SK-N-SH (cell line): ENCODE measurements around the gene CXCL16. TPM values are rescaled to one million over a fixed set of nuclear protein-coding genes. Genes with fewer than 3 reads are reported as not detected.

Experiments used
- CTCF ChIA-PET: fragments of 300-600, 350-600 bp; formaldehyde crosslinking; extraction: SDS; loops from one replicate; lab custom pipeline; 2021; lab: Yijun Ruan, JAX
- POLR2A ChIA-PET: fragments of 350-600 bp; sonication (Branson Sonifier 250); formaldehyde crosslinking; extraction: SDS; loops from one replicate; lab custom pipeline; 2020; ENCODE audit warnings: antibody characterized with exemption, inconsistent platforms; lab: Yijun Ruan, JAX
- DNase-seq: peaks from one replicate; pipeline ENCODE4 v3.0.0; 2012
- H2AFZ ChIP-seq: fragments of 200-600 bp; sonication (generic); 2 replicates; pipeline ENCODE4 v1.8.1; 2016; ENCODE audit warnings: antibody characterized with exemption, mild to moderate bottlenecking, low read depth
- H3F3A ChIP-seq: fragments of 200-600 bp; sonication (generic); replicated peaks from 2 replicates; pipeline ENCODE3; 2016; ENCODE audit warnings: antibody characterized with exemption, mild to moderate bottlenecking; ENCODE audit not compliant: insufficient read depth
- H3K27ac ChIP-seq, 2 experiments: fragments of 200-500 bp in 1 of 2; fragments of 200-600 bp in 1 of 2; sonication (Bioruptor generic) in 1 of 2; sonication (generic), shearing (Covaris generic) in 1 of 2; 2 replicates each; pipeline versions ENCODE4 v1.5.1 to v1.6.1; 2014 to 2016; ENCODE audit warnings: low read depth in 2 of 2, inconsistent platforms in 1 of 2, low read length in 1 of 2, mild to moderate bottlenecking in 1 of 2, mixed read lengths in 1 of 2
- H3K27me3 ChIP-seq: fragments of 200-600 bp; sonication (generic), shearing (Covaris generic); 2 replicates; pipeline ENCODE4 v1.6.1; 2016; ENCODE audit warnings: mixed run types; ENCODE audit not compliant: insufficient read depth
- H3K36me3 ChIP-seq, 2 experiments: fragments of 200-500 bp in 1 of 2; fragments of 200-600 bp in 1 of 2; sonication (Bioruptor generic) in 1 of 2; sonication (generic) in 1 of 2; replicated peaks in 1 of 2; 2 replicates each; pipeline versions ENCODE3 to v1.5.1; 2014 to 2016; ENCODE audit warnings: low read length in 1 of 2, mild to moderate bottlenecking in 1 of 2; ENCODE audit not compliant: insufficient read depth in 2 of 2, control insufficient read depth in 1 of 2
- H3K4me1 ChIP-seq, 2 experiments: fragments of 200-500 bp in 1 of 2; fragments of 200-600 bp in 1 of 2; sonication (Bioruptor generic) in 1 of 2; sonication (generic), shearing (Covaris generic) in 1 of 2; 2 replicates each; pipeline versions ENCODE4 v1.5.1 to v1.6.1; 2014 to 2016; ENCODE audit warnings: low read depth in 1 of 2, low read length in 1 of 2, mixed run types in 1 of 2; ENCODE audit not compliant: insufficient read depth in 2 of 2, control insufficient read depth in 1 of 2
- H3K4me2 ChIP-seq: fragments of 200-600 bp; sonication (generic), shearing (Covaris generic); 2 replicates; pipeline ENCODE4 v1.6.1; 2017; ENCODE audit warnings: mixed run types
- H3K4me3 ChIP-seq, 2 experiments: fragments of 200-500 bp in 1 of 2; fragments of 200-600 bp in 1 of 2; sonication (Bioruptor generic) in 1 of 2; sonication (generic), shearing (Covaris generic) in 1 of 2; 2 replicates each; pipeline versions ENCODE4 v1.5.1 to v1.8.1; 2014 to 2016; ENCODE audit warnings: low read depth in 2 of 2, inconsistent platforms in 1 of 2, low read length in 1 of 2, mild to moderate bottlenecking in 1 of 2, mixed read lengths in 1 of 2, moderate library complexity in 1 of 2
- H3K79me2 ChIP-seq: fragments of 200-600 bp; sonication (generic); 2 replicates; pipeline ENCODE4 v1.8.1; 2017; ENCODE audit warnings: mild to moderate bottlenecking; ENCODE audit not compliant: insufficient read depth
- H3K9ac ChIP-seq: fragments of 200-600 bp; sonication (generic); 2 replicates; pipeline ENCODE4 v1.6.1; 2017; ENCODE audit warnings: mixed run types
- H3K9me2 ChIP-seq: fragments of 200-600 bp; sonication (generic); 2 replicates; pipeline ENCODE4 v1.6.1; 2017; ENCODE audit warnings: mixed run types
- H3K9me3 ChIP-seq: fragments of 200-600 bp; sonication (generic); 2 replicates; pipeline ENCODE4 v1.6.1; 2017; ENCODE audit warnings: mixed run types, mild to moderate bottlenecking, moderate library complexity
- H4K20me1 ChIP-seq: fragments of 200-600 bp; sonication (generic); 2 replicates; pipeline ENCODE4 v1.6.1; 2017; ENCODE audit warnings: mild to moderate bottlenecking, mixed run types; ENCODE audit not compliant: insufficient read depth
- ELF1 ChIP-seq: IDR thresholded peaks from 2 replicates; pipeline ENCODE4 v1.4.0; 2012
- EZH2phosphoT487 ChIP-seq: fragments of 200-600 bp; sonication (generic); IDR thresholded peaks from 2 replicates; pipeline ENCODE4 v1.6.1; 2017; ENCODE audit warnings: low read depth, mixed run types, mild to moderate bottlenecking, antibody characterized with exemption, moderate library complexity, borderline replicate concordance
- FOSL2 ChIP-seq: IDR thresholded peaks from 2 replicates; pipeline ENCODE4 v1.4.0; 2012; ENCODE audit warnings: low read depth, mild to moderate bottlenecking, moderate library complexity, borderline replicate concordance
- FOXJ3 ChIP-seq: sonication (generic); formaldehyde crosslinking; IDR thresholded peaks from 2 replicates; pipeline ENCODE4 v1.5.1; 2020; ENCODE audit warnings: mild to moderate bottlenecking, missing genetic modification reagents
- FOXM1 ChIP-seq: IDR thresholded peaks from 2 replicates; pipeline ENCODE4 v1.4.0; 2012; ENCODE audit warnings: low read depth, mild to moderate bottlenecking
- GABPA ChIP-seq: IDR thresholded peaks from 2 replicates; pipeline ENCODE4 v1.4.0; 2012; ENCODE audit warnings: low read depth, mild to moderate bottlenecking
- IRF3 ChIP-seq: fragments of 150-350 bp; IDR thresholded peaks from 2 replicates; pipeline ENCODE4 v1.6.1; 2016; ENCODE audit warnings: mild to moderate bottlenecking, low read depth, low read length
- JUND ChIP-seq: IDR thresholded peaks from 2 replicates; pipeline ENCODE4 v1.4.0; 2012
- MAX ChIP-seq: IDR thresholded peaks from 2 replicates; pipeline ENCODE4 v1.4.0; 2012; ENCODE audit warnings: low read depth
- NRF1 ChIP-seq: IDR thresholded peaks from 2 replicates; pipeline ENCODE4 v1.6.1; 2012; ENCODE audit warnings: low read depth, mild to moderate bottlenecking, low read length
- POLR2AphosphoS5 ChIP-seq: IDR thresholded peaks from 2 replicates; pipeline ENCODE4 v1.6.1; 2012; ENCODE audit warnings: low read depth, low read length
- RCOR1 ChIP-seq: fragments of 150-350 bp; IDR thresholded peaks from 2 replicates; pipeline ENCODE4 v1.6.1; 2017; ENCODE audit warnings: antibody characterized with exemption, low read length
- REST ChIP-seq: IDR thresholded peaks from 2 replicates; pipeline ENCODE4 v1.6.1; 2012; ENCODE audit warnings: mild to moderate bottlenecking, low read depth, low read length, moderate library complexity
- RFX5 ChIP-seq: IDR thresholded peaks from 2 replicates; pipeline ENCODE4 v1.6.1; 2012; ENCODE audit warnings: mild to moderate bottlenecking, improper control_type of control experiment, low read length
- SIN3A ChIP-seq: IDR thresholded peaks from 2 replicates; pipeline ENCODE4 v1.6.1; 2012; ENCODE audit warnings: low read depth, mild to moderate bottlenecking, low read length, moderate library complexity, borderline replicate concordance
- SMC3 ChIP-seq: IDR thresholded peaks from 2 replicates; pipeline ENCODE4 v1.6.1; 2012; ENCODE audit warnings: low read depth, low read length, improper control_type of control experiment
- TCF12 ChIP-seq: IDR thresholded peaks from 2 replicates; pipeline ENCODE4 v1.4.0; 2012
- TEAD4 ChIP-seq: IDR thresholded peaks from 2 replicates; pipeline ENCODE4 v1.4.0; 2012; ENCODE audit warnings: mild to moderate bottlenecking, borderline replicate concordance; ENCODE audit not compliant: insufficient read depth
- USF2 ChIP-seq: fragments of 150-350 bp; IDR thresholded peaks from 2 replicates; pipeline ENCODE4 v1.6.1; 2017; ENCODE audit warnings: antibody characterized with exemption, low read length, low read depth, borderline replicate concordance
- YY1 ChIP-seq: IDR thresholded peaks from 2 replicates; pipeline ENCODE4 v1.4.0; 2012; ENCODE audit warnings: low read depth, mild to moderate bottlenecking
- ZBTB33 ChIP-seq: IDR thresholded peaks from 2 replicates; pipeline ENCODE4 v1.4.0; 2012; ENCODE audit warnings: low read depth, borderline replicate concordance
- WGBS: methylation state at CpG from one replicate; pipeline ENCODE4 v1.1.6; 2017; ENCODE audit warnings: low lambda C conversion rate; 5-methylcytosine and 5-hydroxymethylcytosine counted together
- polyA plus RNA-seq, 3 experiments: library from polyadenylated mRNA; depleted of rRNA; stranded (reverse); fragments of >200 nt; gene quantifications; 2 replicates each; pipeline ENCODE4 v1.2.3, GENCODE V29; 2012

Gene CXCL16
- polyA plus RNA-seq, 1 of the 3 experiments (the other 2 are of a cell fraction), result 4.3 TPM

GRCh38 chr17:4719146-4719545, 20.6 kb downstream of the CXCL16 start:
- no peaks in the 10 kb centered on the region for H3K79me2 ChIP-seq
- H3K9me3 ChIP-seq, result no peaks in the 10 kb centered on the region
- no peak overlapping the region for H2AFZ ChIP-seq
- no peaks in the 10 kb centered on the region for H3K4me1 ChIP-seq
- POLR2A ChIA-PET, result interaction anchor here (1.1 kb wide), 1 partner anchor 12 kb away, joined by 3 read pairs; the partner anchor contains the start of gene MED11
- peaks cover 5% of the 10 kb centered on the region for H3F3A ChIP-seq
- H4K20me1 ChIP-seq, result no peaks in the 10 kb centered on the region
- 83% methylated on average over 9 of the region's 10 CpGs for WGBS
- no peak for TF ChIP-seq SMC3
- no peak for TF ChIP-seq SIN3A
- no peak for TF ChIP-seq JUND
- no peak for TF ChIP-seq TEAD4
- no peak for TF ChIP-seq TCF12
- TF ChIP-seq ELF1, result no peak
- TF ChIP-seq RCOR1, result no peak
- H3K36me3 ChIP-seq, result peaks cover 0 to 4% of the 10 kb centered on the region in 2 experiments
- H3K4me2 ChIP-seq, result no peak overlapping the region
- no peak overlapping the region for H3K4me3 ChIP-seq
- no peak for DNase-seq
- no peak overlapping the region for H3K27ac ChIP-seq
- CTCF ChIA-PET, result no interaction called here
- H3K27me3 ChIP-seq, result no peaks in the 10 kb centered on the region
- H3K9me2 ChIP-seq, result no peaks in the 10 kb centered on the region
- no peak overlapping the region for H3K9ac ChIP-seq

GRCh38 chr17:4718276-4718675, 21.5 kb downstream of the CXCL16 start:
- POLR2A ChIA-PET, result no interaction called here
- H2AFZ ChIP-seq, result no peak overlapping the region
- no peak overlapping the region for H3K4me3 ChIP-seq
- H3K27ac ChIP-seq, result no peak overlapping the region
- H3K9me3 ChIP-seq, result no peaks in the 10 kb centered on the region
- no peak for TF ChIP-seq EZH2phosphoT487
- TF ChIP-seq FOSL2, result no peak
- TF ChIP-seq NRF1, result no peak
- no peak for TF ChIP-seq YY1
- no peak for TF ChIP-seq ELF1
- no peak for TF ChIP-seq FOXM1
- no peak for TF ChIP-seq FOXJ3 (CRISPR knock-in tag)
- TF ChIP-seq MAX, result no peak
- TF ChIP-seq SMC3, result no peak
- no peak for TF ChIP-seq REST
- TF ChIP-seq ZBTB33, result no peak
- TF ChIP-seq RCOR1, result no peak
- no peak for TF ChIP-seq IRF3
- no peak for TF ChIP-seq USF2
- TF ChIP-seq JUND, result no peak
- no peak for TF ChIP-seq RFX5
- TF ChIP-seq TCF12, result no peak
- TF ChIP-seq POLR2AphosphoS5, result no peak
- TF ChIP-seq GABPA, result no peak
- no peak for TF ChIP-seq TEAD4
- TF ChIP-seq, all 33 proteins: peak for 0
- peaks cover 5% of the 10 kb centered on the region for H3F3A ChIP-seq
- no peaks in the 10 kb centered on the region for H3K4me1 ChIP-seq
- CTCF ChIA-PET, result no interaction called here
- no peaks in the 10 kb centered on the region for H3K27me3 ChIP-seq
- H3K9ac ChIP-seq, result no peak overlapping the region
- no peaks in the 10 kb centered on the region for H3K9me2 ChIP-seq
- H3K36me3 ChIP-seq, result peaks cover 0 to 4% of the 10 kb centered on the region in 2 experiments
- DNase-seq, result no peak
- H3K4me2 ChIP-seq, result no peak overlapping the region
- WGBS, result 96% methylated on average over 12 of the region's 13 CpGs
- H3K79me2 ChIP-seq, result no peaks in the 10 kb centered on the region
- no peaks in the 10 kb centered on the region for H4K20me1 ChIP-seq
